ENCODE measurements around the gene DCUN1D1. TPM values are rescaled to one million over a fixed set of nuclear protein-coding genes. Genes with fewer than 3 reads are reported as not detected.

Gene DCUN1D1
- total and polyA plus RNA-seq, 2 of the 8 experiments (the other 6 are each of a cell fraction or from before 2014, with no cell fraction given): 6.8 to 70.3 TPM

DNA sequence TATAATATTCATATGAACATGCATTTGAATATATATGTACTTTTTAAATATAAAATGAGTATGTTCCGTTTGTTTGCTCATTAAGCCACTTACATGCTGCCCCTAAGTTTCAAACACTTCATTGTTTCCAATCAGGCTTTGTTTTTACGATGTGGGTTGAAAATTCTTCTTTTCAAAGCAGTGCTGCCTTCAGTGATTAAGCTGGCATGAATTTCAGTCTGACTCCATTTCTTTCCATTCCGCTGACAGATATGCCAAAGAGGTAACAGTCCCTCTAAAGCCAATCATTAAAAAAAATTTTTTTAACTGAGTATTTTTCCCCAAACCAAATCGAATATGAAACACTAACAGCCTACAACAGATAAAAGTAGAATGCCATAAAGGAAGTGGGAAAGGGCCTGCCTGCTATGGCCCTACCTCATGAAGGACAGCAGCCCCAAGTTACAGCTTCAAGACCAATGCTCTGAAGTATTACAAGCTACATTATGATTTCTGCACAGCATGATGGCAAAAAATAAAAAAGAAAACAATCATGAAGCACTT lies 40.0 kb downstream of the DCUN1D1 start (continued):
- TF ChIP-seq, protein P1, sequence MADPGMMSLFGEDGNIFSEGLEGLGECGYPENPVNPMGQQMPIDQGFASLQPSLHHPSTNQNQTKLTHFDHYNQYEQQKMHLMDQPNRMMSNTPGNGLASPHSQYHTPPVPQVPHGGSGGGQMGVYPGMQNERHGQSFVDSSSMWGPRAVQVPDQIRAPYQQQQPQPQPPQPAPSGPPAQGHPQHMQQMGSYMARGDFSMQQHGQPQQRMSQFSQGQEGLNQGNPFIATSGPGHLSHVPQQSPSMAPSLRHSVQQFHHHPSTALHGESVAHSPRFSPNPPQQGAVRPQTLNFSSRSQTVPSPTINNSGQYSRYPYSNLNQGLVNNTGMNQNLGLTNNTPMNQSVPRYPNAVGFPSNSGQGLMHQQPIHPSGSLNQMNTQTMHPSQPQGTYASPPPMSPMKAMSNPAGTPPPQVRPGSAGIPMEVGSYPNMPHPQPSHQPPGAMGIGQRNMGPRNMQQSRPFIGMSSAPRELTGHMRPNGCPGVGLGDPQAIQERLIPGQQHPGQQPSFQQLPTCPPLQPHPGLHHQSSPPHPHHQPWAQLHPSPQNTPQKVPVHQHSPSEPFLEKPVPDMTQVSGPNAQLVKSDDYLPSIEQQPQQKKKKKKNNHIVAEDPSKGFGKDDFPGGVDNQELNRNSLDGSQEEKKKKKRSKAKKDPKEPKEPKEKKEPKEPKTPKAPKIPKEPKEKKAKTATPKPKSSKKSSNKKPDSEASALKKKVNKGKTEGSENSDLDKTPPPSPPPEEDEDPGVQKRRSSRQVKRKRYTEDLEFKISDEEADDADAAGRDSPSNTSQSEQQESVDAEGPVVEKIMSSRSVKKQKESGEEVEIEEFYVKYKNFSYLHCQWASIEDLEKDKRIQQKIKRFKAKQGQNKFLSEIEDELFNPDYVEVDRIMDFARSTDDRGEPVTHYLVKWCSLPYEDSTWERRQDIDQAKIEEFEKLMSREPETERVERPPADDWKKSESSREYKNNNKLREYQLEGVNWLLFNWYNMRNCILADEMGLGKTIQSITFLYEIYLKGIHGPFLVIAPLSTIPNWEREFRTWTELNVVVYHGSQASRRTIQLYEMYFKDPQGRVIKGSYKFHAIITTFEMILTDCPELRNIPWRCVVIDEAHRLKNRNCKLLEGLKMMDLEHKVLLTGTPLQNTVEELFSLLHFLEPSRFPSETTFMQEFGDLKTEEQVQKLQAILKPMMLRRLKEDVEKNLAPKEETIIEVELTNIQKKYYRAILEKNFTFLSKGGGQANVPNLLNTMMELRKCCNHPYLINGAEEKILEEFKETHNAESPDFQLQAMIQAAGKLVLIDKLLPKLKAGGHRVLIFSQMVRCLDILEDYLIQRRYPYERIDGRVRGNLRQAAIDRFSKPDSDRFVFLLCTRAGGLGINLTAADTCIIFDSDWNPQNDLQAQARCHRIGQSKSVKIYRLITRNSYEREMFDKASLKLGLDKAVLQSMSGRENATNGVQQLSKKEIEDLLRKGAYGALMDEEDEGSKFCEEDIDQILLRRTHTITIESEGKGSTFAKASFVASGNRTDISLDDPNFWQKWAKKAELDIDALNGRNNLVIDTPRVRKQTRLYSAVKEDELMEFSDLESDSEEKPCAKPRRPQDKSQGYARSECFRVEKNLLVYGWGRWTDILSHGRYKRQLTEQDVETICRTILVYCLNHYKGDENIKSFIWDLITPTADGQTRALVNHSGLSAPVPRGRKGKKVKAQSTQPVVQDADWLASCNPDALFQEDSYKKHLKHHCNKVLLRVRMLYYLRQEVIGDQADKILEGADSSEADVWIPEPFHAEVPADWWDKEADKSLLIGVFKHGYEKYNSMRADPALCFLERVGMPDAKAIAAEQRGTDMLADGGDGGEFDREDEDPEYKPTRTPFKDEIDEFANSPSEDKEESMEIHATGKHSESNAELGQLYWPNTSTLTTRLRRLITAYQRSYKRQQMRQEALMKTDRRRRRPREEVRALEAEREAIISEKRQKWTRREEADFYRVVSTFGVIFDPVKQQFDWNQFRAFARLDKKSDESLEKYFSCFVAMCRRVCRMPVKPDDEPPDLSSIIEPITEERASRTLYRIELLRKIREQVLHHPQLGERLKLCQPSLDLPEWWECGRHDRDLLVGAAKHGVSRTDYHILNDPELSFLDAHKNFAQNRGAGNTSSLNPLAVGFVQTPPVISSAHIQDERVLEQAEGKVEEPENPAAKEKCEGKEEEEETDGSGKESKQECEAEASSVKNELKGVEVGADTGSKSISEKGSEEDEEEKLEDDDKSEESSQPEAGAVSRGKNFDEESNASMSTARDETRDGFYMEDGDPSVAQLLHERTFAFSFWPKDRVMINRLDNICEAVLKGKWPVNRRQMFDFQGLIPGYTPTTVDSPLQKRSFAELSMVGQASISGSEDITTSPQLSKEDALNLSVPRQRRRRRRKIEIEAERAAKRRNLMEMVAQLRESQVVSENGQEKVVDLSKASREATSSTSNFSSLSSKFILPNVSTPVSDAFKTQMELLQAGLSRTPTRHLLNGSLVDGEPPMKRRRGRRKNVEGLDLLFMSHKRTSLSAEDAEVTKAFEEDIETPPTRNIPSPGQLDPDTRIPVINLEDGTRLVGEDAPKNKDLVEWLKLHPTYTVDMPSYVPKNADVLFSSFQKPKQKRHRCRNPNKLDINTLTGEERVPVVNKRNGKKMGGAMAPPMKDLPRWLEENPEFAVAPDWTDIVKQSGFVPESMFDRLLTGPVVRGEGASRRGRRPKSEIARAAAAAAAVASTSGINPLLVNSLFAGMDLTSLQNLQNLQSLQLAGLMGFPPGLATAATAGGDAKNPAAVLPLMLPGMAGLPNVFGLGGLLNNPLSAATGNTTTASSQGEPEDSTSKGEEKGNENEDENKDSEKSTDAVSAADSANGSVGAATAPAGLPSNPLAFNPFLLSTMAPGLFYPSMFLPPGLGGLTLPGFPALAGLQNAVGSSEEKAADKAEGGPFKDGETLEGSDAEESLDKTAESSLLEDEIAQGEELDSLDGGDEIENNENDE (IDR thresholded peaks at IDR 0.05; ENCODE audit: insufficient replicate concordance, low read length): no peak
